NCI-H1930 (cell line): ENCODE data around the gene CREB3L2.
"Not testable (repeated sequence)": the region's sequence is repeated elsewhere in the genome, so short reads cannot be mapped to it uniquely, and the experiment has no call there.

ENCODE experiments used
- DNase-seq, 2 experiments: peaks; one replicate each; lab custom pipeline; 2025; lab: John Stamatoyannopoulos, UW

Gene CREB3L2

GRCh38 chr7:138001529-138002095 lies at the start of gene CREB3L2:
Gene CREB3L2 (minus strand): TSS chr7:138002086. CDS start chr7:138001705, 381 bp downstream.
- DNase-seq, result peak in 1 of 2 experiments; percentile 36

GRCh38 chr7:138049505-138050116 lies 47.7 kb upstream of the CREB3L2 start:
- DNase-seq, result no peak

GRCh38 chr7:138047907-138048306 lies 46.0 kb upstream of the CREB3L2 start:
- no peak for DNase-seq

GRCh38 chr7:138044897-138045296 lies 43.0 kb upstream of the CREB3L2 start:
- DNase-seq, result no peak

GRCh38 chr7:138040063-138040462 lies 38.2 kb upstream of the CREB3L2 start:
- not testable (repeated sequence) for DNase-seq

- no peak for DNase-seq
These were observed 34.2 kb upstream of the CREB3L2 start for GRCh38 chr7:138036135-138036534.

- no peak for DNase-seq
These were observed 31.4 kb upstream of the CREB3L2 start for GRCh38 chr7:138033241-138033640.

- no peak for DNase-seq
These were observed 30.9 kb upstream of the CREB3L2 start for GRCh38 chr7:138032770-138033169.

- DNase-seq, result no peak
These were observed 30.3 kb upstream of the CREB3L2 start for GRCh38 chr7:138032186-138032585.

GRCh38 chr7:138030679-138031351 lies 28.9 kb upstream of the CREB3L2 start:
- no peak for DNase-seq

- DNase-seq, result no peak
These were observed 28.1 kb upstream of the CREB3L2 start for GRCh38 chr7:138029941-138030340.

- DNase-seq, result no peak
These were observed 27.2 kb upstream of the CREB3L2 start for GRCh38 chr7:138029126-138029525.

- DNase-seq, result no peak
These were observed 25.2 kb upstream of the CREB3L2 start for GRCh38 chr7:138027100-138027499.

- no peak for DNase-seq
These were observed 23.6 kb upstream of the CREB3L2 start for GRCh38 chr7:138025215-138026186.

GRCh38 chr7:138024765-138025164 lies 22.9 kb upstream of the CREB3L2 start:
- no peak for DNase-seq

GRCh38 chr7:138024343-138024691 lies 22.4 kb upstream of the CREB3L2 start:
- DNase-seq, result no peak

- DNase-seq, result no peak
These were observed 21.9 kb upstream of the CREB3L2 start for GRCh38 chr7:138023618-138024342.

- no peak for DNase-seq
These were observed 20.0 kb upstream of the CREB3L2 start for GRCh38 chr7:138021889-138022288.

GRCh38 chr7:138017992-138018391 lies 16.1 kb upstream of the CREB3L2 start:
- DNase-seq, result no peak

GRCh38 chr7:138015096-138015495 lies 13.2 kb upstream of the CREB3L2 start:
- no peak for DNase-seq

GRCh38 chr7:138014686-138015085 lies 12.8 kb upstream of the CREB3L2 start:
- DNase-seq, result no peak

- not testable (repeated sequence) for DNase-seq
These were observed 12.3 kb upstream of the CREB3L2 start for GRCh38 chr7:138014201-138014600.
